ENCODE data around the gene KL.

- TF ChIP-seq CTCF (conservative IDR thresholded peaks at IDR 0.05; ENCODE audit: low read depth, low read length): no peak
- TF ChIP-seq EZH2 (IDR thresholded peaks at IDR 0.05; ENCODE audit: borderline replicate concordance, low read depth, low read length, poor library complexity, severe bottlenecking): no peak
Measured at GRCh38 chr13:33060815-33061214, 44.6 kb downstream of the KL start.

Measured in A673 (cell line).